Prostate gland (tissue), 2 donors: ENCODE data around the gene ZNF609.

Experiments
- CTCF ChIP-seq, 4 experiments: fragments of 200-600 bp in 2 of 4; fragments of 450-650 bp in 2 of 4; sonication (generic) in 2 of 4; IDR thresholded peaks; 1 replicate in 3 of 4; 2 replicates in 1 of 4; pipeline ENCODE4 v1.5.1; 2016 to 2019; ENCODE audit warnings: antibody characterized with exemption in 4 of 4, mild to moderate bottlenecking in 2 of 4, moderate library complexity in 2 of 4
- POLR2AphosphoS5 ChIP-seq: sonication (generic); formaldehyde crosslinking; IDR thresholded peaks from one replicate; pipeline ENCODE4 v1.6.1; 2017; ENCODE audit warnings: antibody characterized with exemption

DNA sequence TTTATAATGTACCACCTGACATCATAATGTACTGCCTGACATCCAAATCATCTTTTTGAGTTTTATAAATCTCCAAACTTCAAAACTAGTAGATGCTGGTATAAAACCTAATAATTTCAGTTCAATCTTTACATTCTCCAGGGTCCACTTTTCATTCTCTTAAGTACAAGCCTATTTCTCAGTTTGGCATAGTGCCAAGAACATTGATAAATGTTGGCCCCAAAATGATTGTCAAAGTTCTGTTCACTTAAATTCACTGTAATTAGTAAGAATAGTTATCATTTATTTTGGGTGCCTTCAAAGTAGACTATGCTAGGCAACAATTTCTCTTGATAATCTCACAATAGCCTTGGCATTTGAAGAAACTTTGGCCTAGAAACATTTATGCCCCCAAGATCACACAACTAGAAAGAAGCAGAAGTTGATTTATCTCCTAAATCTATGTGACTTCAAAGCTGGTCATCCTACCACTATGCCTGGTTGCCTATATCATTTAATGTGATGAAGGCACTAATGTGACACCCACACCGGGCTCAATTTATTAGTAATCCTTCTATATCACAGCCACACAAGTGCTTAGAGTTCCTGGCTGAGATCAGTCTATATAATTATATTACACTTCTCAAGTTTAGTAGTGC lies 101.7 kb downstream of the ZNF609 start:
- TF ChIP-seq POLR2AphosphoS5 = no peak
- TF ChIP-seq CTCF (IDR thresholded peaks at IDR 0.05) = no peak
